Neural cell (in vitro differentiated cells): ENCODE measurements around the gene SH3PXD2A. TPM values are rescaled to one million over a fixed set of nuclear protein-coding genes. Genes with fewer than 3 reads are reported as not detected.

Source experiments
- H2AFZ ChIP-seq: fragments of 200-600, 300-800 bp; sonication (generic), shearing (Covaris generic); 2 replicates; pipeline ENCODE4 v1.6.0; 2014; ENCODE audit warnings: low read depth, mild to moderate bottlenecking, antibody characterized with exemption, low read length, moderate library complexity
- H3F3A ChIP-seq: fragments of 200-600 bp; shearing (Covaris generic); 2 replicates; pipeline ENCODE4 v1.6.1; 2016; ENCODE audit warnings: mild to moderate bottlenecking, moderate library complexity, mixed read lengths, antibody characterized with exemption, low read length; ENCODE audit not compliant: insufficient read depth, poor library complexity, severe bottlenecking
- H3K27ac ChIP-seq: fragments of 200-600, 300-800 bp; sonication (generic), shearing (Covaris generic); 2 replicates; pipeline ENCODE4 v1.5.1; 2014; ENCODE audit warnings: mild to moderate bottlenecking, low read length, moderate library complexity
- H3K27me3 ChIP-seq: fragments of 300-800, 200-600 bp; sonication (generic), shearing (Covaris generic); 2 replicates; pipeline ENCODE4 v1.6.0; 2014; ENCODE audit warnings: mild to moderate bottlenecking, low read depth, low read length, moderate library complexity; ENCODE audit not compliant: insufficient read depth
- H3K36me3 ChIP-seq: fragments of 300-800, 200-600 bp; sonication (generic), shearing (Covaris generic); 2 replicates; pipeline ENCODE4 v1.5.1; 2014; ENCODE audit warnings: mild to moderate bottlenecking, antibody characterized with exemption, low read length, moderate library complexity; ENCODE audit not compliant: insufficient read depth
- H3K4me2 ChIP-seq: fragments of 300-800, 200-600 bp; sonication (generic), shearing (Covaris generic); 2 replicates; pipeline ENCODE4 v1.6.0; 2014; ENCODE audit warnings: mild to moderate bottlenecking, low read length
- H3K4me3 ChIP-seq: fragments of 300-800, 200-600 bp; sonication (generic), shearing (Covaris generic); 2 replicates; pipeline ENCODE4 v1.5.1; 2014; ENCODE audit warnings: mild to moderate bottlenecking, low read length, moderate library complexity
- H3K79me2 ChIP-seq: fragments of 200-600 bp; shearing (Covaris generic); replicated peaks from 2 replicates; pipeline ENCODE4 v1.6.0; 2014; ENCODE audit warnings: mild to moderate bottlenecking, low read length, moderate library complexity; ENCODE audit not compliant: insufficient read depth
- H3K9ac ChIP-seq: fragments of 300-800, 200-600 bp; sonication (generic), shearing (Covaris generic); 2 replicates; pipeline ENCODE4 v1.6.1; 2016; ENCODE audit warnings: mild to moderate bottlenecking, low read length, mixed read lengths
- H3K9me2 ChIP-seq: fragments of 200-600 bp; shearing (Covaris generic); 2 replicates; pipeline ENCODE4 v1.6.1; 2016; ENCODE audit warnings: mild to moderate bottlenecking, low read length, mixed read lengths; ENCODE audit not compliant: insufficient read depth
- H3K9me3 ChIP-seq: fragments of 200-600, 300-800 bp; sonication (generic), shearing (Covaris generic); 2 replicates; pipeline ENCODE4 v1.6.1; 2016; ENCODE audit warnings: mild to moderate bottlenecking, mixed run types, low read length, moderate library complexity, mixed read lengths
- H4K20me1 ChIP-seq: fragments of 200-600 bp; shearing (Covaris generic); 2 replicates; pipeline ENCODE4 v1.6.1; 2016; ENCODE audit warnings: mild to moderate bottlenecking, mixed run types; ENCODE audit not compliant: insufficient read depth
- CTCF ChIP-seq: fragments of 450-650 bp; IDR thresholded peaks from 2 replicates; pipeline ENCODE4 v1.5.1; 2014; ENCODE audit warnings: antibody characterized with exemption, mild to moderate bottlenecking, moderate library complexity; ENCODE audit not compliant: poor library complexity, severe bottlenecking
- EP300 ChIP-seq: fragments of 450-650 bp; conservative IDR thresholded peaks from 2 replicates; pipeline ENCODE4 v1.6.1; 2014; ENCODE audit warnings: antibody characterized with exemption, mild to moderate bottlenecking, moderate library complexity; ENCODE audit not compliant: poor library complexity, severe bottlenecking
- EZH2 ChIP-seq: fragments of 200-600, 300-800 bp; shearing (Covaris generic), sonication (generic); IDR thresholded peaks from 2 replicates; pipeline ENCODE4 v1.6.1; 2014; ENCODE audit warnings: antibody characterized with exemption, low read length, borderline replicate concordance, mild to moderate bottlenecking; ENCODE audit not compliant: insufficient read depth, poor library complexity, severe bottlenecking
- MXI1 ChIP-seq: fragments of 450-650 bp; conservative IDR thresholded peaks from 2 replicates; pipeline ENCODE4 v1.6.1; 2014; ENCODE audit warnings: antibody characterized with exemption, mild to moderate bottlenecking; ENCODE audit not compliant: poor library complexity, severe bottlenecking
- POLR2AphosphoS5 ChIP-seq: IDR thresholded peaks from 2 replicates; pipeline ENCODE4 v1.6.1; 2012
- RAD21 ChIP-seq: fragments of 450-650 bp; conservative IDR thresholded peaks from 2 replicates; pipeline ENCODE4 v1.6.1; 2014; ENCODE audit warnings: antibody characterized with exemption, mild to moderate bottlenecking, moderate library complexity
- REST ChIP-seq: IDR thresholded peaks from 2 replicates; pipeline ENCODE4 v1.6.1; 2012; ENCODE audit warnings: borderline replicate concordance
- SMC3 ChIP-seq: fragments of 450-650 bp; conservative IDR thresholded peaks from 2 replicates; pipeline ENCODE4 v1.6.1; 2014; ENCODE audit warnings: antibody characterized with exemption, mild to moderate bottlenecking, moderate library complexity; ENCODE audit not compliant: poor library complexity
- TAF1 ChIP-seq: IDR thresholded peaks from 2 replicates; pipeline ENCODE4 v1.6.1; 2012; ENCODE audit warnings: low read depth
- polyA plus RNA-seq: library from polyadenylated mRNA; depleted of rRNA; stranded (reverse); fragments of >200 nt; gene quantifications from 2 replicates; pipeline ENCODE4 v1.2.3, GENCODE V29; 2014

Gene SH3PXD2A
- polyA plus RNA-seq, 1 donor from 2014 or later, result 5.2 TPM

DNA sequence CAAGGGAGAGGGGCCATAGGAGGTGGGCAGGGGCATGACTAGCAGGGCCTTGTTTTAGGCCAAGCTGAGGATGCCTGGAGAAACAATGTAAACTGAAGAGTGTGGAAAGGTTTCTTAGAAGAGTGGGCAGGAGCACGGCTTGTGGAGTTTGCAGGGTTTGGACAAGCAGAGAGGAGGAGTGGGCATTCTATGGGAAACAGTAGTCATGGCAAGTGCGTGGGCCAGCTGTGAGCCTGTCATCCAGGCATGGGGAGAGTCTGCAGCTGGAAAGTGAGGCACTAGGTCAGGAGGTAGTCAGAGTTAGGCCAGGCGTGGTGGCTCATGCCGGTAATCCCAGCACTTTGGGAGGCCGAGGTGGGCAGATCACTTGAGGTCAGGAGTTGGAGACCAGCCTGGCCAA lies 130.1 kb downstream of the SH3PXD2A start:
- no peaks in the 10 kb centered on the region for H3F3A ChIP-seq
- H3K9ac ChIP-seq, result no peak overlapping the region
- no peak overlapping the region for H3K27ac ChIP-seq
- no peaks in the 10 kb centered on the region for H4K20me1 ChIP-seq
- H3K9me3 ChIP-seq, result no peaks in the 10 kb centered on the region
- no peak overlapping the region for H3K4me3 ChIP-seq
- H3K79me2 ChIP-seq, result no peaks in the 10 kb centered on the region
- no peak overlapping the region for H3K4me2 ChIP-seq
- TF ChIP-seq MXI1, result no peak
- no peak for TF ChIP-seq CTCF
- TF ChIP-seq TAF1, result no peak
- TF ChIP-seq SMC3, result no peak
- no peak for TF ChIP-seq REST
- TF ChIP-seq RAD21, result no peak
- TF ChIP-seq EZH2, result no peak
- TF ChIP-seq EP300, result no peak
- no peak for TF ChIP-seq POLR2AphosphoS5
- no peaks in the 10 kb centered on the region for H3K36me3 ChIP-seq
- no peak overlapping the region for H2AFZ ChIP-seq
- no peaks in the 10 kb centered on the region for H3K27me3 ChIP-seq
- no peaks in the 10 kb centered on the region for H3K9me2 ChIP-seq

DNA sequence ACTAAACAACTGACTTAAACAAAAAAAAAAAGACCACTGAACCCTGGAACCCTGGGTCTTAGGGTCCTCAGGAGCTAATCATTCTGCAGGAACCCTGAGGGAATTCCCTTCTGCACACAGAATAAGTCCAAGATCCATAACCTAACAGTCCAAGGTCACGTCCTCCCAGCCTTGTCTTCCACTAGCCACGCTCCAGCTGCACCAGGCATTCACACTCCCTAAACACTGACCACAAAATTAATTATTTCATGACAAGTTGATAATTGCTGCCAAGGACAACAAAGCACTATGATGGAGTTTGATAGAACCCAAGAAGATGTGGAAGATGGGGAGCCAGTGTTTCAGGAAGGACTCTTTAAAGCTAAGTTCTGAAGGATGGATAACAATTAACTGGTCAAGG lies 130.6 kb downstream of the SH3PXD2A start:
- no peaks in the 10 kb centered on the region for H3K79me2 ChIP-seq
- no peak overlapping the region for H3K27ac ChIP-seq
- H2AFZ ChIP-seq, result no peak overlapping the region
- no peak overlapping the region for H3K9ac ChIP-seq
- no peak for TF ChIP-seq RAD21
- TF ChIP-seq EZH2, result no peak
- no peak for TF ChIP-seq SMC3
- no peak for TF ChIP-seq TAF1
- TF ChIP-seq POLR2AphosphoS5, result no peak
- no peak for TF ChIP-seq CTCF
- TF ChIP-seq REST, result no peak
- no peak for TF ChIP-seq EP300
- TF ChIP-seq MXI1, result no peak
- H3K4me3 ChIP-seq, result no peak overlapping the region
- no peak overlapping the region for H3K4me2 ChIP-seq
- H3K9me3 ChIP-seq, result no peaks in the 10 kb centered on the region
- no peaks in the 10 kb centered on the region for H3K27me3 ChIP-seq
- H3F3A ChIP-seq, result no peaks in the 10 kb centered on the region
- no peaks in the 10 kb centered on the region for H4K20me1 ChIP-seq
- H3K9me2 ChIP-seq, result no peaks in the 10 kb centered on the region
- no peaks in the 10 kb centered on the region for H3K36me3 ChIP-seq
